ENCODE measurements around the gene TBC1D22A.

The TBC1D22A gene

GRCh38 chr22:47011131-47011858, 248.8 kb downstream of the TBC1D22A start:
- Histone ChIP-seq H2AFZ (ENCODE audit: low read depth) (no peak overlapping the region), H3K79me2 (ENCODE audit: insufficient read depth, low read depth) (no peaks in the 10 kb centered on the region), H3K27me3 (ENCODE audit: insufficient read depth, low read depth) (no peaks in the 10 kb centered on the region), H3K9ac (no peak overlapping the region), H4K20me1 (ENCODE audit: insufficient read depth) (no peaks in the 10 kb centered on the region), H3K4me3 (IDR thresholded peaks at IDR 0.05; ENCODE audit: insufficient read depth, low read depth, low read length) (no peak overlapping the region), H3K4me2 (no peak overlapping the region), H3K36me3 (ENCODE audit: insufficient read depth) (no peaks in the 10 kb centered on the region), H3K27ac (no peak overlapping the region), H3K4me1 (ENCODE audit: low read depth, poor library complexity, severe bottlenecking) (no peaks in the 10 kb centered on the region)
- TF ChIP-seq, protein P1, sequence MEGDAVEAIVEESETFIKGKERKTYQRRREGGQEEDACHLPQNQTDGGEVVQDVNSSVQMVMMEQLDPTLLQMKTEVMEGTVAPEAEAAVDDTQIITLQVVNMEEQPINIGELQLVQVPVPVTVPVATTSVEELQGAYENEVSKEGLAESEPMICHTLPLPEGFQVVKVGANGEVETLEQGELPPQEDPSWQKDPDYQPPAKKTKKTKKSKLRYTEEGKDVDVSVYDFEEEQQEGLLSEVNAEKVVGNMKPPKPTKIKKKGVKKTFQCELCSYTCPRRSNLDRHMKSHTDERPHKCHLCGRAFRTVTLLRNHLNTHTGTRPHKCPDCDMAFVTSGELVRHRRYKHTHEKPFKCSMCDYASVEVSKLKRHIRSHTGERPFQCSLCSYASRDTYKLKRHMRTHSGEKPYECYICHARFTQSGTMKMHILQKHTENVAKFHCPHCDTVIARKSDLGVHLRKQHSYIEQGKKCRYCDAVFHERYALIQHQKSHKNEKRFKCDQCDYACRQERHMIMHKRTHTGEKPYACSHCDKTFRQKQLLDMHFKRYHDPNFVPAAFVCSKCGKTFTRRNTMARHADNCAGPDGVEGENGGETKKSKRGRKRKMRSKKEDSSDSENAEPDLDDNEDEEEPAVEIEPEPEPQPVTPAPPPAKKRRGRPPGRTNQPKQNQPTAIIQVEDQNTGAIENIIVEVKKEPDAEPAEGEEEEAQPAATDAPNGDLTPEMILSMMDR (conservative IDR thresholded peaks at IDR 0.05; ENCODE audit: low read depth, low read length), result no peak

GRCh38 chr22:47011859-47012258, 249.4 kb downstream of the TBC1D22A start:
- Histone ChIP-seq H3K36me3 (ENCODE audit: insufficient read depth) (no peaks in the 10 kb centered on the region), H2AFZ (ENCODE audit: low read depth) (no peak overlapping the region), H4K20me1 (ENCODE audit: insufficient read depth) (no peaks in the 10 kb centered on the region), H3K27ac (no peak overlapping the region), H3K4me1 (ENCODE audit: low read depth, poor library complexity, severe bottlenecking) (no peaks in the 10 kb centered on the region), H3K4me2 (no peak overlapping the region), H3K4me3 (IDR thresholded peaks at IDR 0.05; ENCODE audit: insufficient read depth, low read depth, low read length) (no peak overlapping the region), H3K9ac (no peak overlapping the region), H3K79me2 (ENCODE audit: insufficient read depth, low read depth) (no peaks in the 10 kb centered on the region), H3K27me3 (ENCODE audit: insufficient read depth, low read depth) (no peaks in the 10 kb centered on the region)
- TF ChIP-seq, protein P1 (conservative IDR thresholded peaks at IDR 0.05; ENCODE audit: low read depth, low read length), result no peak

DNA sequence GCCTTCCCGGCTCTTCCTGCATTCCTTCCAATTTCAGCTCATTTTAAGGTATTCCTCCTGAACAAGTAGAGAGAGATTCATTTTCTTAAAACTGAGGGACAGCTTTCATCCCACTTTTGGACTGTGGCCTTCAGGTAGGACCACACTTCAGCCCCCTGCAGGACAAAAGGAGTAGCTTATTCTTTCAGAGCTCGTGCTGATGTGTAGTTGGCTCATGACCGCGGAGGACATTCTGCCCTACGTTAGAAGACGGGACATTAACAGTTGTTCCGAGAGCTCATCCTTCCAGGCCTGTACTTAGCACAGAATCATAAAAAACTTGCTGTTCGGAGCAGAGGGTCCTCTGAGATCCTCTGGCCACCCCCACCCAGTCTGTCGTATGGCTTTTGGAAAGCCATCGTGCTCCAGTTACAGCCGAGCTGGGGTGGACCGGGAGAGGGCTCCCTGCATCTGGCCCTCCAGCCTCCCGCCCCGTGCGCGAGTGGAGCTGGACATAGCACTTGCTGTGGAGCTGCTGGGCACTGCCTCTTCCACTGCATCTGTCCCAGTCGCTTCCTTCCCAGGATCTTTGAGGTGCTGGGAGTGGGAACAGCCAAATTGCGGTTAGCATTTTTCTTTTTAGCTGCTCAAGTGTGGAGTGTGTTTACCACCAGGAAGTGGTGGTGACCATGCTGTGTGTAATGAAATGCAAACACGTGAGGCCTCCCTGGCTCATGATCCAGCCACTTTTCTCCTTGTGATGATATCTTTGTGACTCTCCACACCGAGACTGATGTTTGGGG, 250.3 kb downstream of the TBC1D22A start:
- TF ChIP-seq, protein P1 (conservative IDR thresholded peaks at IDR 0.05; ENCODE audit: low read depth, low read length), result no peak
- Histone ChIP-seq H3K27me3 (ENCODE audit: insufficient read depth, low read depth) (no peaks in the 10 kb centered on the region), H3K36me3 (ENCODE audit: insufficient read depth) (no peaks in the 10 kb centered on the region), H3K4me1 (ENCODE audit: low read depth, poor library complexity, severe bottlenecking) (no peaks in the 10 kb centered on the region), H3K4me2 (no peak overlapping the region), H3K27ac (no peak overlapping the region), H3K9ac (no peak overlapping the region), H4K20me1 (ENCODE audit: insufficient read depth) (no peaks in the 10 kb centered on the region), H3K79me2 (ENCODE audit: insufficient read depth, low read depth) (no peaks in the 10 kb centered on the region), H3K4me3 (IDR thresholded peaks at IDR 0.05; ENCODE audit: insufficient read depth, low read depth, low read length) (no peak overlapping the region), H2AFZ (ENCODE audit: low read depth) (no peak overlapping the region)

DNA sequence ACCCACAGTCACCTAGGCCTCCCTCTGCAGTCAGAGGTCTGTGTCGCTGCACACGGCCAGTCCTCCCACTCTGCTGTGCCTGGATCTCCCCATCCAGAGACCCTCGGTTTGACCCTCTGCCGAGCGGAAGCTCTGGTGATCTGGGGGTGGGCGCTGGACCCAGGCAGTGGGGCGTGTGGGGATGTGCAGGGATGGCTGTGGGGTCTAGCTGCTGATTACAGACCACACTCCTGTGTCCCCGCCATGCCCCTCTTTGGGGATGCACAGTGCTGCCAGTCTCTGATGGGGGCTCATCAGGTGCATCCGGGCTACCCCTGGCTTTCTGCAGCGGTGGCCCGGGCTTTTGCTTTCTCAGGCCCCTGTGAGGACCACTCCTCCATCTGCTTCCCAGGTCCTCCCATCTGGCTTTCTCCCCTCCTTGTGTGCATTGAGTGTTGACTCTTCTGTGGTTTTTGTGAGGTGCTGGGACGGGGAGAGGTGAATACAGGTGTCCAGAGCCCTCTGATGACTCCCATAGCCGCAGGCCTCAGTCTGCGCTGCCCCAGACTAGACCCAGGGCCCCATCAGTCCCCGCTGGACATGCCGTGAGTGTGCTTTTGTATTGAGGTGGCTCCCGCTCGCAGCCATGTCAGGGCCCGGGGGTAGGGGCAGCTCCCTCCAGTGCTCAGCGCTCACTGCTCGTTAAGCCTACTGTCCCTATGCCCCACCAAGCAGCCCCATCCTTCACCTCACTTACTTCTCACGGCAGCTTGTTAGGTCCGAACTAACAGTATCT, 251.6 kb downstream of the TBC1D22A start:
- no peaks in the 10 kb centered on the region for H3K27me3 ChIP-seq (ENCODE audit: insufficient read depth, low read depth)
- no peak overlapping the region for H3K4me2 ChIP-seq
- no peak overlapping the region for H2AFZ ChIP-seq (ENCODE audit: low read depth)
- H3K36me3 ChIP-seq (ENCODE audit: insufficient read depth), result no peaks in the 10 kb centered on the region
- no peak overlapping the region for H3K27ac ChIP-seq
- TF ChIP-seq, protein P1 (conservative IDR thresholded peaks at IDR 0.05; ENCODE audit: low read depth, low read length), result no peak
- H3K4me1 ChIP-seq (ENCODE audit: low read depth, poor library complexity, severe bottlenecking), result no peaks in the 10 kb centered on the region
- no peak overlapping the region for H3K9ac ChIP-seq
- H3K79me2 ChIP-seq (ENCODE audit: insufficient read depth, low read depth), result no peaks in the 10 kb centered on the region
- H3K4me3 ChIP-seq (IDR thresholded peaks at IDR 0.05; ENCODE audit: insufficient read depth, low read depth, low read length), result no peak overlapping the region
- no peaks in the 10 kb centered on the region for H4K20me1 ChIP-seq (ENCODE audit: insufficient read depth)
